Stimulated activated CD8-positive, alpha-beta memory T cell treated with anti-CD3 and anti-CD28 coated beads, Interleukin-15, amount 100 ng/mL, for 4 hours (primary cell): ENCODE measurements around the gene OR1A1.
"Not testable (repeated sequence)": the region's sequence is repeated elsewhere in the genome, so short reads cannot be mapped to it uniquely, and the experiment has no call there.

ENCODE experiments used
- DNase-seq, 2 donors: peaks; one replicate each; pipeline ENCODE4 v3.0.0-alpha.2; 2020; ENCODE audit warnings: low read depth in 2 of 2

The OR1A1 gene, protein sequence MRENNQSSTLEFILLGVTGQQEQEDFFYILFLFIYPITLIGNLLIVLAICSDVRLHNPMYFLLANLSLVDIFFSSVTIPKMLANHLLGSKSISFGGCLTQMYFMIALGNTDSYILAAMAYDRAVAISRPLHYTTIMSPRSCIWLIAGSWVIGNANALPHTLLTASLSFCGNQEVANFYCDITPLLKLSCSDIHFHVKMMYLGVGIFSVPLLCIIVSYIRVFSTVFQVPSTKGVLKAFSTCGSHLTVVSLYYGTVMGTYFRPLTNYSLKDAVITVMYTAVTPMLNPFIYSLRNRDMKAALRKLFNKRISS

GRCh38 chr17:3207367-3207766 lies at the start of gene OR1A1:
Gene OR1A1, plus strand, starts transcription at chr17:3207667. Its CDS starts 7,954 bp downstream, at chr17:3215621.
- no peak for DNase-seq

- no peak for DNase-seq
These were observed 39.9 kb upstream of the OR1A1 start for GRCh38 chr17:3167574-3167973.

GRCh38 chr17:3189961-3190360 lies 17.5 kb upstream of the OR1A1 start:
- no peak for DNase-seq

DNA sequence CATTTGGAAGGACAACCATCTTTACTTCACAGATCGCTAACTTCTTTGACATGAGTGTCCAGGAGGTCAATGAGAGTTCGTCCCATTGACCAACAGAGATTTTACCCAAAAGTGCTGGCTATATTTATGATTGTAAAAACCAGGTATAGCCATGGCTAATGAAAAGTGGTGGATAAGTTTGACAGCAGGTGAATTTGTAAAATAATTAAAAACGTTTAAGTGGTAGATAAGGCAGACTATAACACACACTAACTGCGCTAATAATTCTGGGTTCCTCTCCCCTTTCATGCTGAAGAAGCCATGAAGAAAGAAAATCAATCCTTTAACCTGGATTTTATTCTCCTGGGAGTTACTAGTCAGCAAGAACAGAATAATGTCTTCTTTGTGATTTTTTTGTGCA lies 10.2 kb upstream of the OR1A1 start, which contains the start of gene OR1A2:
TSS of gene OR1A2 (plus strand) at position 301 of the 400 bp plus-strand sequence. CDS start at position 301, 0 bp downstream.
- DNase-seq, result no peak

DNA sequence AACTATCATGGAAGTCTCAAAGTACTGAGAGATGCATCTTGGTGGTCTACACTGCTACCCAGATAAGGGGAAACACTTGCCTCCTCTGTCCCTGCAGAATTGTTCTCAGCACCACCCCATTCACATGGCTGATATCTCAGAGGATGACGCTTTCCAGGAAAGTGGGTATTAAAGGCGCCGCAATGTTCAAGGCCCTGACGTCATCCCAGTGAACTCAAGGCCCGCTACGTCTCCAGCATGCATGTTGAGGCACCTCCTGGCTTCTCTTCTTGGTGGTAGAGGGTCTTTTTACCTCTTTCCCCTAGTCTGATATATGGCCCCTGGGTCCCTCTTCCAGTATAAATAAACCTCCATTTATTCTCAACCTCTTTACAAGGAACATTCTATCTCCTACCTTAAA lies 1.0 kb downstream of the OR1A1 start:
- DNase-seq, result no peak

GRCh38 chr17:3213001-3213400 lies 5.5 kb downstream of the OR1A1 start:
- no peak for DNase-seq

GRCh38 chr17:3213587-3213986 lies 6.1 kb downstream of the OR1A1 start:
- DNase-seq, result no peak

DNA sequence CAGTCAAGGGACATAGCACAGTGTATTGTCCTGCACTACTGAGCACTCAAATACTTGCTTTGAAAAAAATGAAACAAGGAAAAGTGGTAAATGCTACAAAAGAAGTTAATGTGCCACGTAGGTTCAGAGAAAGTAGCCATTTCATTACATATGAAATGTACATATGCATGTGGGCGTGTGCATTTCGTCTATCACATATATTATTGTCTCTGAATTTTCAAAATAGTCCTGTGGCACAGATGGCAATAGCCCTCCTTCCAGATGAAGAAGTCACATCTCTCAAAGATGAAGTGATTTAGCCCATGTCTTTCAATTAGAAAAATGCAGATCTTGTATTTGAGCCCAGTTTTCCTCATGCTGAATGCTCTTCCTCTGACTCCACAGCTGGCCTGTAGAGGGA lies 12.5 kb downstream of the OR1A1 start:
- DNase-seq, result not testable (repeated sequence)

DNA sequence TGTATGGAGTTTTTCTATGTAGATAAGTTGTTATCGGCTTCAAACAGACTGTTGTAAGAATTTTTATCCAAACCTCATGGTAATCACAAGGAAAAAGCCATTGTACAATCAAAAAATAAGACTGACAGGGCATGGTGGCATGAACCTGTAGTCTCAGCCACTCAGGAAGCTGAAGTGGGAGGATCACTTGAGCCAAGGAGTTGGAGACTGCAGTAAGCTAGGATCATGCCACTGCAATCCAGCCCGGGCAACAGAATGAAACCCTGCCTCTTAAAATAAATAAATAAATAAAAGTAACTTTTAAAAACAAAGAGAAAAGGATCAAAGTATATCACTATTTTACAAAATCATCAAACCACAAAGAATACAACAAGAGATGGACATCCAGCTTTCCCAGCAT lies 14.4 kb downstream of the OR1A1 start:
- no peak for DNase-seq

DNA sequence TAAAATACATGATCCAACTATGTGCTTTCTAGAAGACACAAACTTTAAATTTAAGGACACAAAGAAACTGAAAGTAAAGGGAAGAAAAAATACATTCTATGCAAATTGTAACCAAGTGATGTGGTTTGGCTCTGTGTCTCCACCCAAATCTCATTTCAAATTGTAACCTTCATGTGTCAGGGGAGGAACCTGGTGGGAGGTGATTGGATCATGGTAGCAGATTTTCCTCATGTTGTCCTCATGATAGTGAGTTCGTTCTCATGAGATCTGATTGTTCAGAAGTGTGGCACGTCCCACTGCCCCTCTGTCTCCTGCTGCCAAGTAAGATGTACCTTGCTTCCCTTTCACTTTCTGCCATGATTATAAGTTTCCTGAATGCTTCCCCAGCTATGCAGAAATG lies 15.0 kb downstream of the OR1A1 start:
- no peak for DNase-seq

GRCh38 chr17:3224721-3225352 lies 17.4 kb downstream of the OR1A1 start:
- not testable (repeated sequence) for DNase-seq

- DNase-seq, result not testable (repeated sequence)
These were observed 24.8 kb downstream of the OR1A1 start for GRCh38 chr17:3232300-3232699.

DNA sequence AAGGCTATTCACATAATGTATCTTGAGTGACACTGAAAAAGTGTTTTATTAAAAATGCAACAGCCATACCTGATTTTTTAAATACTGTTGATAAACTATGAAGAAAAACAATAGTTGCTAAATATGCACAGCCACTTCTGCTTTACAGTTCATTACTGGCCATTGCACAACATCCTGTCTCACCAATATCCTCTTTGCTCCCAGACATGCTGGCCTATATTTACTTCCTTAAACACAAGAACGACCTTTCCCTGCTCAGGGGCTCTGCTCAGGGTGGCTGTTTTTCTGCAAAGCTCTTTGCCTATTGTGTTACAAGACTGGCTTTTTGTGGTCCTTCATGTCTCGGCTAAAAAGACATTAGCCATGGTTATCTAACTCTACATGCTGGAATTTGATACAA lies 31.2 kb downstream of the OR1A1 start:
- not testable (repeated sequence) for DNase-seq

DNA sequence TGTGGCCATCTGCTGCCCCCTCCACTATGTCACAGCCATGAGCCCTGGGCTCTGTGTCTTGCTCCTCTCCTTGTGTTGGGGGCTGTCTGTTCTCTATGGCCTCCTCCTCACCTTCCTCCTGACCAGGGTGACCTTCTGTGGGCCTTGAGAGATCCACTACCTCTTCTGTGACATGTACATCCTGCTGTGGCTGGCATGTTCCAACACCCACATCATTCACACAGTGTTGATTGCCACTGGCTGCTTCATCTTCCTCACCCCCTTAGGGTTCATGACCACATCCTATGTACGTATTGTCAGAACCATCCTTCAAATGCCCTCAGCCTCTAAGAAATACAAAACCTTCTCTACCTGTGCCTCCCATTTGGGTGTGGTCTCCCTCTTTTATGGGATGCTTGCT lies 33.6 kb downstream of the OR1A1 start:
- DNase-seq, result not testable (repeated sequence)

GRCh38 chr17:3244841-3245240 lies 37.4 kb downstream of the OR1A1 start:
- DNase-seq, result not testable (repeated sequence)

DNA sequence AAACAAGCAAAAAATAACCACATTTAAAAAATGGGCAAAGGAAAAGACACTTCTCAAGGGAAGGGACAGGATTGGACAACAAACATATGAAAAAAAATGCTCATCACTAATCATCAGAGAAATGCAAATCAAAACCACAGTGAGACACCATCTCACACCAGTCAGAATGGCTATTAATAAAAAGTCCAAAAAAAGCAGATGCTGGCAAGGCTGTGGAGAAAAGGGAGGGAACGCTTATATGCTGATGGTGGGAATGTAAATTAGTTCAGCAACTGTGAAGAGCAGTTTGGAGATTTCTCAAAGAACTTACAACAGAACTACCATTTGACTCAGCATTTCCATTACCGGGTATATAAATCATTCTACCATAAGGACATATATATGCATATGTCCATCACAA lies 41.5 kb downstream of the OR1A1 start:
- DNase-seq, result not testable (repeated sequence)

DNA sequence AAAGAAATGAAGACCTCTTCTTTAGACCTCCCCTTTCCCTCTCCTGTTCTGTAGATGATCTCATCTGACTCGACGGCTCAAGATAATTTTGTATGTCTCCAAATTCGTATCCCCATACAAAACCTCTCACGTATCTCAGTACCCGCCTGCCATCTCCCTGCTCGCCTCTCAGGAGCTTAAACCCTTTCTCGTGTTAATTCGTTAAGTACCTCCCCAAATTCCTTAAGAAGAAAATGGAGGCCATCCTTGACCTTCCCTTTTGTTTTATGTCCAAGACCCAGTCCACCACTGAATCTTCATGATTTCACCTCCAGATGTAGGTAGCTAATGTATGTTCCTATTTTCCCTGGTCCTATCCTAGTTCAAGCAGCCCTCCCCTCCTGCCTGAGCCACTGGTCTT lies 49.1 kb downstream of the OR1A1 start:
- no peak for DNase-seq

DNA sequence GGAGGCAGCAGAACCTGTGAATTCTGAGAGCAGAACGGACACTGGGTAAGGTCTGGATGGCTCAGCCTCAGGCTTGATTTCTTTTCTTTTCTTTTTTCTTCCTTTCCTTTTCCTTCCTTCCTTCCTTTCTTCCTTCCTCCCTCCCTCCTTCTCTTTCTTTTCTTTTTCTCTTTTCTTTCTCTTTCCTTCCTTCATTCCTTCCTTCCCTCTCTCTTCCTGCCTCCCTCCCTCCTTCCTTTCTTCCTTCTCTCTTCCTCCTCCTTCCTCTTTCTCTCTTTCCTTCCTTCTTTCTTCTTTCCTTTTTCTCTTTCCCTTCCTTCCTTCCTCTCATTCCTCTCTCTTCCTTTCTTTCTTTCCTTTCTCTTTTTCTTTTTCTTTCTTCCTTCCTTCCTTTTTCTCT lies 52.7 kb downstream of the OR1A1 start:
- DNase-seq, result no peak

DNA sequence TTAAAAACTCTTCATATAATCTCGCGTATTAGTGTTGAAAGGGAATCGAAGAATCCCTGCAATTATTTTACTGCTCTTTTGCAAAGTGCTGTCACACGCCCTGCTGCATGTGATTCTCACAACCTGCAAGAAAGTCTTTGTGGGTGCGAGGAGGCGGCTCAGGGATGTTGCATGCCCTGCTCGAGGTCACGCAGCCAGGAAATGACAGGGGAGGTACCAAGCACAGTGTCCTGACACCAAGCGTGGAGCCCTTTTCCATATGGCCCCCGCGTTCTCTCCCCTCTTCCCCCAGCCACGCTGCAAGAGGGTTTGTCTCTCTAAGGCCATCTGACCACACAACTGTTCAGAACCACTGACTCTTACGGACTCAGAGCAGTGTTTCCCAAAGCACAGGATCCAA lies 53.1 kb downstream of the OR1A1 start:
- no peak for DNase-seq
